H9 (cell line): ENCODE measurements around the gene ASCL1. TPM values are rescaled to one million over a fixed set of nuclear protein-coding genes. Genes with fewer than 3 reads are reported as not detected.

Source experiments
- DNase-seq: peaks from one replicate; pipeline ENCODE4 v3.0.0-alpha.2; 2017
- H2AFZ ChIP-seq: one replicate; pipeline ENCODE4 v1.6.1; 2013; ENCODE audit warnings: mild to moderate bottlenecking, low read length, control low read depth, moderate library complexity
- H2AK5ac ChIP-seq: 2 replicates; pipeline ENCODE4 v1.6.1; 2013; ENCODE audit warnings: low read length, control low read depth, mixed read lengths; ENCODE audit not compliant: insufficient read length
- H2BK120ac ChIP-seq: one replicate; pipeline ENCODE4 v1.6.1; 2013; ENCODE audit warnings: low read depth, mild to moderate bottlenecking, low read length, control low read depth, inconsistent platforms; ENCODE audit not compliant: poor library complexity, severe bottlenecking
- H2BK12ac ChIP-seq: 2 replicates; pipeline ENCODE4 v1.6.1; 2013; ENCODE audit warnings: low read length, control low read depth, mixed read lengths, low read depth; ENCODE audit not compliant: insufficient read length
- H2BK15ac ChIP-seq: 2 replicates; pipeline ENCODE4 v1.6.1; 2013; ENCODE audit warnings: low read depth, low read length, control low read depth
- H2BK20ac ChIP-seq: one replicate; pipeline ENCODE4 v1.6.1; 2013; ENCODE audit warnings: low read depth, mild to moderate bottlenecking, low read length, control low read depth, inconsistent platforms; ENCODE audit not compliant: poor library complexity, severe bottlenecking
- H2BK5ac ChIP-seq: 2 replicates; pipeline ENCODE4 v1.6.1; 2013; ENCODE audit warnings: low read length, control low read depth, mixed read lengths; ENCODE audit not compliant: insufficient read length
- H3K14ac ChIP-seq: 2 replicates; pipeline ENCODE4 v1.6.1; 2013; ENCODE audit warnings: low read length, control low read depth; ENCODE audit not compliant: insufficient read depth
- H3K18ac ChIP-seq: 2 replicates; pipeline ENCODE4 v1.6.1; 2013; ENCODE audit warnings: low read depth, mild to moderate bottlenecking, mixed read lengths, low read length, control low read depth; ENCODE audit not compliant: insufficient read length
- H3K23ac ChIP-seq: 2 replicates; pipeline ENCODE4 v1.6.1; 2013; ENCODE audit warnings: low read length, control low read depth, mixed read lengths, low read depth; ENCODE audit not compliant: insufficient read length
- H3K23me2 ChIP-seq: 2 replicates; pipeline ENCODE4 v1.6.1; 2013; ENCODE audit warnings: low read depth, mild to moderate bottlenecking, mixed read lengths, low read length, control low read depth; ENCODE audit not compliant: insufficient read length, poor library complexity, severe bottlenecking
- H3K27ac ChIP-seq: 2 replicates; pipeline ENCODE4 v1.5.1; 2013; ENCODE audit warnings: low read length, control low read depth, mixed read lengths, low read depth; ENCODE audit not compliant: insufficient read length
- H3K27me3 ChIP-seq: 2 replicates; pipeline ENCODE4 v1.6.1; 2013; ENCODE audit warnings: low read length, control low read depth, inconsistent platforms; ENCODE audit not compliant: insufficient read depth
- H3K4ac ChIP-seq: 2 replicates; pipeline ENCODE4 v1.6.1; 2013; ENCODE audit warnings: low read depth, mild to moderate bottlenecking, control low read depth, inconsistent platforms, low read length, moderate library complexity
- H3K4me1 ChIP-seq: 2 replicates; pipeline ENCODE4 v1.6.1; 2013; ENCODE audit warnings: low read length, control low read depth, inconsistent platforms; ENCODE audit not compliant: insufficient read depth
- H3K4me2 ChIP-seq: 2 replicates; pipeline ENCODE4 v1.6.1; 2013; ENCODE audit warnings: low read length, control low read depth, mixed read lengths; ENCODE audit not compliant: insufficient read length, insufficient read depth
- H3K56ac ChIP-seq: 2 replicates; pipeline ENCODE4 v1.6.1; 2013; ENCODE audit warnings: low read depth, mild to moderate bottlenecking, mixed read lengths, low read length, control low read depth; ENCODE audit not compliant: insufficient read length
- H3K79me1 ChIP-seq: 2 replicates; pipeline ENCODE4 v1.6.1; 2013; ENCODE audit warnings: low read depth, mild to moderate bottlenecking, moderate library complexity, low read length, control low read depth, inconsistent platforms; ENCODE audit not compliant: insufficient read depth, poor library complexity, severe bottlenecking
- H3K79me2 ChIP-seq: 2 replicates; pipeline ENCODE4 v1.6.1; 2013; ENCODE audit warnings: low read length, control low read depth, inconsistent platforms; ENCODE audit not compliant: insufficient read depth
- H3K9ac ChIP-seq: 2 replicates; pipeline ENCODE4 v1.6.1; 2013; ENCODE audit warnings: low read length, control low read depth, mixed read lengths; ENCODE audit not compliant: insufficient read length; ENCODE audit errors: extremely low read depth
- H3K9me3 ChIP-seq: one replicate; pipeline ENCODE4 v1.6.1; 2013; ENCODE audit warnings: low read depth, low read length, inconsistent platforms; ENCODE audit not compliant: control insufficient read depth
- H3T11ph ChIP-seq: one replicate; pipeline ENCODE4 v1.6.1; 2013; ENCODE audit warnings: mild to moderate bottlenecking, low read length, control low read depth, inconsistent platforms
- H4K20me1 ChIP-seq: one replicate; pipeline ENCODE4 v1.6.1; 2013; ENCODE audit not compliant: control insufficient read depth, insufficient read length, insufficient read depth
- H4K5ac ChIP-seq: 2 replicates; pipeline ENCODE4 v1.6.1; 2013; ENCODE audit warnings: low read depth, mild to moderate bottlenecking, mixed read lengths, low read length, control low read depth; ENCODE audit not compliant: insufficient read length
- H4K8ac ChIP-seq: replicated peaks from 2 replicates; pipeline ENCODE4 v1.6.1; 2013; ENCODE audit warnings: low read length, control low read depth, mixed read lengths, low read depth; ENCODE audit not compliant: insufficient read length
- H4K91ac ChIP-seq: 2 replicates; pipeline ENCODE4 v1.6.1; 2013; ENCODE audit warnings: low read depth, mild to moderate bottlenecking, moderate library complexity, mixed read lengths, low read length, control low read depth; ENCODE audit not compliant: insufficient read length
- H3K27ac Mint-ChIP-seq, 3 experiments: 2 replicates in 2 of 3; 3 replicates in 1 of 3; pipeline ENCODE4 v1.8.0; 2020 to 2021; ENCODE audit warnings: mixed read lengths in 3 of 3, mild to moderate bottlenecking in 1 of 3, moderate library complexity in 1 of 3
- H3K27me3 Mint-ChIP-seq: 2 replicates; pipeline ENCODE4 v1.8.0; 2021; ENCODE audit warnings: low read depth, mild to moderate bottlenecking, moderate library complexity, mixed read lengths
- H3K36me3 Mint-ChIP-seq, 3 experiments: 2 replicates in 2 of 3; 3 replicates in 1 of 3; pipeline ENCODE4 v1.8.0; 2020 to 2021; ENCODE audit warnings: low read depth in 3 of 3, mixed read lengths in 3 of 3; ENCODE audit not compliant: insufficient read depth in 1 of 3
- H3K4me1 Mint-ChIP-seq, 2 experiments: 2 replicates each; pipeline ENCODE4 v1.8.0; 2020; ENCODE audit warnings: mixed read lengths in 2 of 2
- H3K4me3 Mint-ChIP-seq, 2 experiments: 2 replicates in 1 of 2; 3 replicates in 1 of 2; pipeline ENCODE4 v1.8.0; 2020 to 2021; ENCODE audit warnings: mild to moderate bottlenecking in 2 of 2, mixed read lengths in 2 of 2, moderate library complexity in 1 of 2
- H3K9me3 Mint-ChIP-seq, 2 experiments: 2 replicates in 1 of 2; 3 replicates in 1 of 2; pipeline ENCODE4 v1.8.0; 2020; ENCODE audit warnings: mild to moderate bottlenecking in 2 of 2, mixed read lengths in 2 of 2, moderate library complexity in 1 of 2
- CTCF ChIP-seq: fragments of 200-600 bp; sonication (generic); conservative IDR thresholded peaks from 3 replicates; pipeline ENCODE4 v1.8.0; 2021; ENCODE audit warnings: antibody characterized with exemption, mild to moderate bottlenecking
- WGBS: extraction: QIAGEN DNeasy Blood & Tissue Kit; methylation state at CpG from one replicate; pipeline ENCODE4 v1.1.7; 2013; ENCODE audit warnings: missing lambda C conversion rate, low lambda C conversion rate, mixed read lengths; ENCODE audit not compliant: insufficient read length; ENCODE audit errors: extremely low coverage; 5-methylcytosine and 5-hydroxymethylcytosine counted together
- total RNA-seq: library from RNA; stranded (reverse); gene quantifications from 2 replicates; pipeline ENCODE4 v1.2.1, GENCODE V29; 2021

Gene ASCL1
- total RNA-seq, 1 experiment from 2014 or later, result not detected

GRCh38 chr12:102912258-102912657 is 45.2 kb upstream of the ASCL1 start:
- no peak overlapping the region for H2BK15ac ChIP-seq
- no peaks in the 10 kb centered on the region for H4K20me1 ChIP-seq
- Mint-ChIP-seq H3K4me3 (no peak overlapping the region), H3K9me3 (no peaks in the 10 kb centered on the region; a peak in 1 of 5 replicates), H3K27ac (no peak overlapping the region), H3K36me3 (no peaks in the 10 kb centered on the region; a peak in 1 of 7 replicates), H3K4me1 (peaks cover 9 to 13% of the 10 kb centered on the region in 2 experiments), H3K27me3 (peaks cover 3% of the 10 kb centered on the region)
- no peak overlapping the region for H4K91ac ChIP-seq
- H3K4me1 ChIP-seq, result no peaks in the 10 kb centered on the region
- no peak overlapping the region for H4K8ac ChIP-seq
- H3K56ac ChIP-seq, result no peak overlapping the region
- H2BK5ac ChIP-seq, result no peak overlapping the region
- H3T11ph ChIP-seq, result no peak overlapping the region
- H3K4me2 ChIP-seq, result no peak overlapping the region
- DNase-seq, result no peak
- H2BK12ac ChIP-seq, result no peak overlapping the region
- H3K23me2 ChIP-seq, result no peaks in the 10 kb centered on the region
- H2AK5ac ChIP-seq, result no peak overlapping the region
- H3K79me1 ChIP-seq, result no peaks in the 10 kb centered on the region
- no peak overlapping the region for H3K4ac ChIP-seq
- no peak overlapping the region for H3K18ac ChIP-seq
- no CpG with 5 or more reads among the region's 2 CpGs for whole genome bisulfite sequencing
- H3K79me2 ChIP-seq, result no peaks in the 10 kb centered on the region
- H4K5ac ChIP-seq, result no peak overlapping the region
- no peak overlapping the region for H3K23ac ChIP-seq
- H2AFZ ChIP-seq, result no peak overlapping the region
- H2BK120ac ChIP-seq, result no peak overlapping the region
- H3K9me3 ChIP-seq, result no peaks in the 10 kb centered on the region
- H3K27me3 ChIP-seq, result no peaks in the 10 kb centered on the region
- H2BK20ac ChIP-seq, result no peak overlapping the region
- no peak overlapping the region for H3K14ac ChIP-seq
- H3K27ac ChIP-seq, result no peak overlapping the region
- no peak overlapping the region for H3K9ac ChIP-seq
- TF ChIP-seq CTCF, result no peak
